SU-DHL-6 (cell line): ENCODE measurements around the gene SLC16A4.

Experiments
- H2AFZ ChIP-seq: fragments of 200-600 bp; sonication (generic); 2 replicates; pipeline ENCODE4 v1.6.1; 2014; ENCODE audit warnings: low read depth, mild to moderate bottlenecking, moderate library complexity, mixed read lengths, antibody characterized with exemption, low read length; ENCODE audit not compliant: severe bottlenecking
- H3F3A ChIP-seq: fragments of 200-600 bp; shearing (Covaris generic); 2 replicates; pipeline ENCODE4 v1.6.0; 2016; ENCODE audit warnings: antibody characterized with exemption, mild to moderate bottlenecking; ENCODE audit not compliant: insufficient read depth
- H3K27ac ChIP-seq: fragments of 200-600 bp; sonication (generic); 2 replicates; pipeline ENCODE4 v1.5.1; 2016; ENCODE audit warnings: low read depth, mild to moderate bottlenecking, low read length, moderate library complexity, mixed read lengths
- H3K27me3 ChIP-seq: fragments of 200-600 bp; sonication (generic), shearing (Covaris generic); 2 replicates; pipeline ENCODE4 v1.6.0; 2014; ENCODE audit warnings: mild to moderate bottlenecking, low read length
- H3K36me3 ChIP-seq: fragments of 200-600 bp; sonication (generic); 2 replicates; pipeline ENCODE4 v1.6.1; 2014; ENCODE audit warnings: mild to moderate bottlenecking, low read length, mixed read lengths
- H3K4me2 ChIP-seq: fragments of 300-600, 200-600 bp; shearing (Covaris generic), sonication (generic); 2 replicates; pipeline ENCODE4 v1.6.0; 2014; ENCODE audit warnings: low read length, low read depth, mild to moderate bottlenecking; ENCODE audit not compliant: poor library complexity, severe bottlenecking
- H3K4me3 ChIP-seq: fragments of 200-600 bp; sonication (generic); 2 replicates; pipeline ENCODE4 v1.5.1; 2014; ENCODE audit warnings: antibody characterized with exemption, low read length, mild to moderate bottlenecking, mixed read lengths; ENCODE audit not compliant: insufficient read depth, poor library complexity, severe bottlenecking
- H3K79me2 ChIP-seq: fragments of 200-600 bp; sonication (generic); 2 replicates; pipeline ENCODE4 v1.6.1; 2014; ENCODE audit warnings: mild to moderate bottlenecking, low read length, moderate library complexity; ENCODE audit not compliant: insufficient read depth
- H3K9ac ChIP-seq: fragments of 200-600 bp; sonication (generic); 2 replicates; pipeline ENCODE4 v1.7.0; 2014; ENCODE audit warnings: mild to moderate bottlenecking, low read length
- H3K9me2 ChIP-seq: fragments of 200-600 bp; sonication (generic); replicated peaks from 2 replicates; pipeline ENCODE4 v1.6.1; 2014; ENCODE audit warnings: low read length; ENCODE audit not compliant: insufficient read depth
- H3K9me3 ChIP-seq: fragments of 200-600 bp; sonication (generic); 2 replicates; pipeline ENCODE4 v1.6.1; 2014; ENCODE audit warnings: low read length, mixed read lengths; ENCODE audit not compliant: insufficient read depth
- H4K20me1 ChIP-seq: fragments of 200-600 bp; sonication (generic); 2 replicates; pipeline ENCODE4 v1.6.1; 2014; ENCODE audit warnings: low read depth, mild to moderate bottlenecking, antibody characterized with exemption, low read length, moderate library complexity, mixed read lengths
- EZH2phosphoT487 ChIP-seq: fragments of 200-600 bp; sonication (generic), shearing (Covaris generic); conservative IDR thresholded peaks from 2 replicates; pipeline ENCODE4 v1.6.1; 2018; ENCODE audit warnings: mild to moderate bottlenecking, antibody characterized with exemption, low read length, moderate library complexity, mixed read lengths
- TF ChIP-seq, protein P1 (sequence below): fragments of 200-600 bp; sonication (generic); IDR thresholded peaks from one replicate; pipeline ENCODE4 v1.5.1; 2017; ENCODE audit warnings: antibody characterized with exemption, mild to moderate bottlenecking, low read length, moderate library complexity; ENCODE audit not compliant: insufficient read depth, poor library complexity, severe bottlenecking

SLC16A4 gene

DNA sequence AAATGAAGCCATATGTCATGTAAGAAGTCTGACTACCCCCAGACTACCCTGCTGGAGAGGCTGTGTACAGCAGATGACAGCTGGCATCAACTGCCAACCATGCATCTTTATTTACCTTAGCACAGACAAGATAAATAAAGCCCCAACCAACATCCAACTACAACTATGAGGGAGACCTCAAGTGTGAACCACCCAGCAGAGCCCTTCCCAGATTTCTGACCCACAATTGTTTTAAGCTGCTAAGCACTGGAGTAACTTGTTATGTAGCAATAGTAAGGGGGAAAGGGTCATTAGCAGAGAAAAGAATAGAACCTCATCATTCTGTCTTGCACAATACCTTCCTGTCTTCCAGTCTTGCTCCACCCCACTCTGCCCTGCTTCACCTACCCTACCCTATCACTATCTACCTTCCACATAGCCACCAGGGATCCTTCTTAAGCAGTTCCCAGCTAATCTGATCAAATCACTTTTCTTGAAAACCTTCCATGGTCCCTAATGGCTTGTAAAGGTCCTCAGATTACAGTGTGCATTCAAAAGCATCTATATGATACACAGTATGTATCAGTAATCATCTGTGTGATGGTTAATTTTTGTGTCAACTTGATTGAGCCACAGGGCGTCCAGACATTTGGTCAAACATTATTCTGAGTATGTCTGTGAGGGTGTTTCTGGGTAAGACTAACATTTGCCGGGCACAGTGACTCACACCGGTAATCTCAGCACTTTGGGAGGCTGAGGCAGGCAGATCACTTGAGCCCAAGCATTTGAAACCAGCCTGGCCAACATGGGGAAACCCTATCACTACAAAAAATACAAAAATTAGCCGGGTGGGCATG is 71.3 kb downstream of the SLC16A4 start:
- H3K9ac ChIP-seq: no peak overlapping the region
- no peaks in the 10 kb centered on the region for H4K20me1 ChIP-seq
- no peak overlapping the region for H3K4me3 ChIP-seq
- no peak overlapping the region for H2AFZ ChIP-seq
- H3F3A ChIP-seq: no peaks in the 10 kb centered on the region
- H3K27me3 ChIP-seq: no peaks in the 10 kb centered on the region
- no peaks in the 10 kb centered on the region for H3K9me3 ChIP-seq
- H3K9me2 ChIP-seq: no peaks in the 10 kb centered on the region
- H3K4me2 ChIP-seq: no peak overlapping the region
- no peak overlapping the region for H3K27ac ChIP-seq
- H3K36me3 ChIP-seq: no peaks in the 10 kb centered on the region
- TF ChIP-seq EZH2phosphoT487: no peak
- TF ChIP-seq, protein P1, sequence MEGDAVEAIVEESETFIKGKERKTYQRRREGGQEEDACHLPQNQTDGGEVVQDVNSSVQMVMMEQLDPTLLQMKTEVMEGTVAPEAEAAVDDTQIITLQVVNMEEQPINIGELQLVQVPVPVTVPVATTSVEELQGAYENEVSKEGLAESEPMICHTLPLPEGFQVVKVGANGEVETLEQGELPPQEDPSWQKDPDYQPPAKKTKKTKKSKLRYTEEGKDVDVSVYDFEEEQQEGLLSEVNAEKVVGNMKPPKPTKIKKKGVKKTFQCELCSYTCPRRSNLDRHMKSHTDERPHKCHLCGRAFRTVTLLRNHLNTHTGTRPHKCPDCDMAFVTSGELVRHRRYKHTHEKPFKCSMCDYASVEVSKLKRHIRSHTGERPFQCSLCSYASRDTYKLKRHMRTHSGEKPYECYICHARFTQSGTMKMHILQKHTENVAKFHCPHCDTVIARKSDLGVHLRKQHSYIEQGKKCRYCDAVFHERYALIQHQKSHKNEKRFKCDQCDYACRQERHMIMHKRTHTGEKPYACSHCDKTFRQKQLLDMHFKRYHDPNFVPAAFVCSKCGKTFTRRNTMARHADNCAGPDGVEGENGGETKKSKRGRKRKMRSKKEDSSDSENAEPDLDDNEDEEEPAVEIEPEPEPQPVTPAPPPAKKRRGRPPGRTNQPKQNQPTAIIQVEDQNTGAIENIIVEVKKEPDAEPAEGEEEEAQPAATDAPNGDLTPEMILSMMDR: no peak
- H3K79me2 ChIP-seq: no peaks in the 10 kb centered on the region

DNA sequence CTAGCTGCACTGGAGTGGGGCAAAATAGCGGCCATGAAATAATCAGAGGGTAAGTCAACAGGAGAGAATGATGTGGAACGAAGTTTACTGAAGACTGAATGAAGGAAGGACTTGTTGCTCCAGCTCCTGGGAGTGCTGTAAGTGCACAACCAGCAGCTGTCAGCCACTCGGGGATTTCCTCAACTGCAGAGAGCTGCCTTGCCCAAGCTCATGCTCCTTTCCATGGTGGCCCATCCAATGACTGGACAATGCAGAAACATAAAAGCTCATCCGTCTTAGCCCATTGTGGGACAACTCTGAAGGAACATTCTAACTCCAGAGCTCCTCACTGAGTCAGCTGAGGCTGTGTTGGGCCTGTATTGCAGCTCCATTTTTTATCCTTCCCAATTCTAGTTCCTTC is 72.8 kb downstream of the SLC16A4 start:
- H3K36me3 ChIP-seq: no peaks in the 10 kb centered on the region
- no peak overlapping the region for H3K9ac ChIP-seq
- H3K9me3 ChIP-seq: no peaks in the 10 kb centered on the region
- H3K9me2 ChIP-seq: no peaks in the 10 kb centered on the region
- H2AFZ ChIP-seq: no peak overlapping the region
- no peaks in the 10 kb centered on the region for H3F3A ChIP-seq
- no peak overlapping the region for H3K27ac ChIP-seq
- H3K27me3 ChIP-seq: no peaks in the 10 kb centered on the region
- TF ChIP-seq, protein P1: no peak
- TF ChIP-seq EZH2phosphoT487: no peak
- H3K4me2 ChIP-seq: no peak overlapping the region
- no peak overlapping the region for H3K4me3 ChIP-seq
- H3K79me2 ChIP-seq: no peaks in the 10 kb centered on the region
- no peaks in the 10 kb centered on the region for H4K20me1 ChIP-seq

DNA sequence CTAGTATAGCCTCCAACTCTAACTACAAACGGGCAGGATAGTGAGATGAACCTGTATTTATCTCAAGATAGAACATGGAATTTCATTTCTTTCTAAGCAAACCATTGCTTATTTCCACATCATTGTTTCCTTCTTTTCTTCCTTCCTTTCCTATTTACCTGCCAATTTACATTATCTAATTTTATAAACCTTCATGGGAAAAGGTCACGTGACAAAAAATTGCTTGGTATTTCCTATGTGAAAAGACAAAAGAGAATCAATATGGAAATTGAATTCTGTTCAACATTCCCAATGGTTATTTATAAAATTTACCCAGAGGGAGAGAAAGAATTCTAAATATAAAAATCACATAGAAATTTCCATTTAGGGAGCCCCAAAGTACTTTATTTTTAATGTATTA is 74.1 kb downstream of the SLC16A4 start:
- no peaks in the 10 kb centered on the region for H3F3A ChIP-seq
- no peak overlapping the region for H3K4me3 ChIP-seq
- no peaks in the 10 kb centered on the region for H3K9me2 ChIP-seq
- H4K20me1 ChIP-seq: no peaks in the 10 kb centered on the region
- no peaks in the 10 kb centered on the region for H3K27me3 ChIP-seq
- H3K36me3 ChIP-seq: no peaks in the 10 kb centered on the region
- H3K9ac ChIP-seq: no peak overlapping the region
- no peaks in the 10 kb centered on the region for H3K9me3 ChIP-seq
- H3K27ac ChIP-seq: no peak overlapping the region
- H3K4me2 ChIP-seq: no peak overlapping the region
- TF ChIP-seq, protein P1: no peak
- no peak for TF ChIP-seq EZH2phosphoT487
- H2AFZ ChIP-seq: no peak overlapping the region
- H3K79me2 ChIP-seq: no peaks in the 10 kb centered on the region
